HG03354 (cell line): ENCODE measurements around the gene NCAPD2.
"Not testable (repeated sequence)": the region's sequence is repeated elsewhere in the genome, so short reads cannot be mapped to it uniquely, and the experiment has no call there.

Experiments used
- ATAC-seq: cut with Tn5 transposase; IDR thresholded peaks from one replicate; pipeline ENCODE4 v1.9.1; 2021; ENCODE audit warnings: mild to moderate bottlenecking; ENCODE audit not compliant: unreplicated experiment, poor library complexity, severe bottlenecking

Gene NCAPD2

DNA sequence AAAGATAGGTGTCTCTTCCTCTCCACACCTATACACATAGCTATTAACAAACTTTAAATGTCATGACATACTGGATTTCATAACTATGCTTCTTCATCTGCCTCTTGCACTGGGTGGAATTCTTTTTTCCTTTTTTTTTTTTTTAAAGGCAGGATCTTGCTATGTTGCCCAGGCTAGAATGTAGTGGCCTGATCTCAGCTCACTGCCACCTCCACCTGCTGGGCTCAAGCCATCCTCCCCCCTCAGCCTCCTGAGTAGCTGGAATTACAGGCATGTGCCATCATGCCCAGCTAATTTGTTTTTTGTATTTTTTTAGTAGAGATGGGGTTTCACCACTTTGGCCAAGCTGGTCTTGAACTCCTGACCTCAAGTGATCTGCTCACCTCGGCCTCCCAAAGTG is 5.7 kb upstream of the NCAPD2 start:
- ATAC-seq = no peak

DNA sequence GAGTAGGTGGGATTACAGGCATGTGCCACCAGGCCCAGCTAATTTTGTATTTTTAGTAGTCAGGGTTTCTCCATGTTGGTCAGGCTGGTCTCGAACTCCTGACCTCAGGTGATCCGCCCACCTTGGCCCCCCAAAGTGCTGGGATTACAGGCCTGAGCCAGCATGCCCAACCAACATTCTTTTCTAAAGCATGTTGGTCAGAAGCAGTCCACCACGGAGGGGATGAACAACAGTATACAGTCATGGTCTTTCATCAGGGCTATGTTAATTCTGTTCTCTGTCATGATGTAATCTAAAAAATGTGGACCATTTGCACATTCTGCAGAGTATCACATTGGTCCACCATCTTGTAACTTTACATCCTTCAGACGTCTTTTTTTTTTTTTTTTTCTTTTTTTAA is 4.5 kb upstream of the NCAPD2 start:
- ATAC-seq = no peak

DNA sequence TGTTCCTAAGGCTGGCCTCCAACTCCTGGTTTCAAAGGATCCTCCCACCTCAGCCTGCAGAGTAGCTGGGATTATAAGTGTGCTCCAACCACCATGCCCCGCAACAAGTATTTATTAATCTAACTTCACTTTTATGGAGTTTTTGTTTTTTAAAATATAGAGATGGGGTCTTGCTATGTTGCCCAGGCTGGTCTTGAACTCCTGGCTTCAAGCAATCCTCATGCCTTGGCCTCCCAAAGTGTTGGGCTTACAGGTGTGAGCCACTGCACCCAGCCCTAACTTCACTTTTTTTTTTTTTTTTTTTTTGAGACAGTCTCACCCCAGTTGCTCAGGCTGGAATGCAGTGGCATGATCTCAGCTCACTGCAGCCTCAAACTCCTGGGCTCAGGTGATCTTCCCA is 3.2 kb upstream of the NCAPD2 start:
- not testable (repeated sequence) for ATAC-seq

GRCh38 chr12:6492838-6493496 is 935 bp upstream of the NCAPD2 start, which contains the start of gene MRPL51:
Gene MRPL51 (minus strand): TSS chr12:6493262. CDS start chr12:6493136, 126 bp downstream.
- ATAC-seq = peak; percentile 72

- ATAC-seq = peak; percentile 19
Observed at GRCh38 chr12:6494258-6494743, 399 bp downstream of the NCAPD2 start.

DNA sequence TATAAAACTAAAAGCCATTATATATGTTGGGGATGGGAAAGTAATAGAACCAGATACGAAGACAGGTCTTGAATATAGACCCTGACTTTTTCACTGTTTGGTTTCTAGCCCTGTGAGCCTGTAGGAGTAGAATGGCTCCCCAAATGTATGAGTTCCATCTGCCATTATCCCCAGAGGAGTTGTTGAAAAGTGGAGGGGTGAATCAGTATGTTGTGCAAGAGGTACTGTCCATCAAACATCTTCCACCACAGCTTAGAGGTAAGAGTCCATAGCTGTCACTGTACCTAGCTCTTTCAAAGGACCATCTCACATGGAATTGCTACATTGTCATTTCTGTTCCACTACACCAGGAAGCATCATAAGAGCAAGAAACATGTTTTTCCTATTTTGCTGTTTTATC is 1.1 kb downstream of the NCAPD2 start:
- no peak for ATAC-seq

- ATAC-seq = not testable (repeated sequence)
Observed at GRCh38 chr12:6497291-6497690, 3.4 kb downstream of the NCAPD2 start.

- ATAC-seq = no peak
Observed at GRCh38 chr12:6500466-6500865, 6.6 kb downstream of the NCAPD2 start.

GRCh38 chr12:6507102-6507998 is 13.4 kb downstream of the NCAPD2 start:
- no peak for ATAC-seq

DNA sequence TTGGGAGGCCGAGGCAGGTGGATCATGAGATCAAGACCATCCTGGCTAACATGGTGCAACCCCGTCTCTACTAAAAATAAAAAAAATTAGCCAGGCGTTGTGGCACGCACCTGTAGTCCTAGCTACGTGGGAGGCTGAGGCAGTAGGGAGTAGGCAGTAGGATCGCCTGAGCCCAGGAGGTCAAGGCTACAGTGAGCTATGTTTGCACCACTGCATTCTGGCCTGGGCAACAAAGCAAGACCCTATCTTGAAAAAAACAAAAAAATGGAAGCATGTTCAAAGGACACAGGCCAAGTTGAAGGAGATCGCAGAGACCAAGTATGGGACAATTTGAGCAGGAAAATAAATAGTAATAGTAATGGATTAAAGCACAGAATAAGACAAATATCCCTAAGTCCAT is 14.2 kb downstream of the NCAPD2 start:
- ATAC-seq = no peak

GRCh38 chr12:6520186-6520585 is 26.3 kb downstream of the NCAPD2 start:
- ATAC-seq = no peak

DNA sequence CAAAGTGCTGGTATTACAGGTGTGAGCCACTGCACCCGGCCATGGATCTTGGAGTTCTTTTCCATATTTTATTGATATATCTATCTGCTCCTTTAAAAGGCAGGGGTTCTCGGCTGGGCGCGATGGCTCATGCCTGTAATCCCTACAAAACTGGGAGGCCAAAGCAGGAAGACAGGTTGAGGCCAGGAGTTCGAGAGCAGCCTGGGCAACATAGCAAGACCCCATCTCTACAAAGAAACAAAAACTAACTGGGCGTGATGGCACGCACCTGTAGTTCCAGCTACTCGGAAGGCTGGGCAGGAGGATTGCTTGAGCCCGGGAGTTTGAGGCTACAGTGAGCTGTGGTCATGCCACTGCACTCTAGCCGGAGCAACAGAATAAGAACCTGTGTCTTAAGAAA is 28.3 kb downstream of the NCAPD2 start:
- ATAC-seq = no peak

DNA sequence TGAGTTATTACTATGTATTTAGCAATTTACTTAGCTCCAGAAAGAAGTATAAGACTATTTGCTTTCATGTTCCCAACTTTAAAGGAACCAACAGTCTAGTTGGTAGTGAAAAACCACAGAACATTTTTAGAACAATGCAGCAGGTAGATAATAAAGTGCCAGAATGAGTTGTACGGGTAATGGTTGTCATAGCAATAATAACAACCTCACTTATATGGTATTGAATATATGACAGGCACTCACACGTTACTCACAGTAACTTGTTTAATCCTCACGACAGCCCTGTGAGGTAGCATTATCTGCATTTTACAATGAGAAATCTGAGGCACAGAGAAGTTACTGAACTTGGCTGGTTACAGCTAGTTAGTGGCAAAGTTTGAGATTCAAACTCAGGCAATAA is 29.8 kb downstream of the NCAPD2 start:
- no peak for ATAC-seq

DNA sequence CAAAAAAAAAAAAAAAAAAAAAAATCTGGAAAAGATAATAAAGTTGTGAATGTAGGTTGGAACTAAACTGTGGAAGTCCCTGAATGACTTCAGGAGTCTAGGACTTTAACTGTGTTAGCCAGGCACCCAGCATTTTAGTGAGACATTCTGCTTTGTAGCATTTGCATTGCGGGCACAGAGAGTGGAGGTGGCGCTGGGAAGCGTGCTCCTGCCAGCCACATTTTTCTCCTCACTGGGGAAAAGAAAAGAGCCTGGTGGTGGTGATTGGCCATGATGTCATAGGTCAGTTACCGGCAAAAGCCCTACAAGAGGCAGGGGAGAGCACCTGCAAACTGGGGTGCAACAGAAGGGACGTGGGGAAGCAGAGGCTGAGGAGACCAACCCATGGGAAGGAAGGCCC is 30.7 kb downstream of the NCAPD2 start:
- ATAC-seq = no peak

DNA sequence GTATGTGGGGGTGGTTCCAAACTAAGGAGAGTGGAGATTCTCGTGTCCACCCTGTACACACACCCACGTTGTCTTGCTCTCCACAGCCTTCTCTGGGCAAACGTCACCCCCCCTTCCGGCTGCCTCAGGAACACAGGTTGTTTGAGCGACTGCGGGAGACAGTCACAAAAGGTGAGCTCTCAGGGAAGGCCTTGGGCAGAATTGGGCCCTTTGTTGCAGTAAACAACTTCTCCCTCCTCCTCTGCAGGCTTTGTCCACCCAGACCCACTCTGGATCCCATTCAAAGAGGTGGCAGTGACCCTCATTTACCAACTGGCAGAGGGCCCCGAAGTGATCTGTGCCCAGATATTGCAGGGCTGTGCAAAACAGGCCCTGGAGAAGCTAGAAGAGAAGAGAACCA is 32.3 kb downstream of the NCAPD2 start:
- ATAC-seq = no peak

GRCh38 chr12:6526766-6527525 is 33.0 kb downstream of the NCAPD2 start:
- ATAC-seq = no peak

GRCh38 chr12:6527711-6528110 is 33.8 kb downstream of the NCAPD2 start:
- no peak for ATAC-seq

DNA sequence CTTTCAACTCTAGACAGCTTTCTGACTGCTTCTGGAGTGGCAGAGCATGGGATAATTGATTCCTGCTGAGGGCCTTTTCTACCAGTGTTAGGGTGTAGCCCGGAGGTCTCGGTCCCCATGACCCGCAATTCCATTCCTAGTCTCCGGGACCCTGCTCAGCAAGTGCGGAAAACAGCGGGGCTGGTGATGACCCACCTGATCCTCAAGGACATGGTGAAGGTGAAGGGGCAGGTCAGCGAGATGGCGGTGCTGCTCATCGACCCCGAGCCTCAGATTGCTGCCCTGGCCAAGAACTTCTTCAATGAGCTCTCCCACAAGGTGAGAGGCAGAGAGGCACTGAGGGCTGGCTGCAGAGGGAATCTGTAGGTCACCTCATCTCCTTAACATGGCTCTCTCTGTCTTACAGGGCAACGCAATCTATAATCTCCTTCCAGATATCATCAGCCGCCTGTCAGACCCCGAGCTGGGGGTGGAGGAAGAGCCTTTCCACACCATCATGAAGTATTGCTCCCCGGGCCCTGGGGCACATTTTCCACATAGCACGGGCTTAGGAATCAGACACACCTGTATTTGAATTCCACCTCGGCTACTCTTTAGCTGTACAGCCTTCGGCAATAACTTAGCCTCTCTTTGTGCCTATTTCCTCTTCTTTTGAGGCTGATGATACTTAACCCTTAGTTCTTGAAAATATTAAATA is 34.8 kb downstream of the NCAPD2 start:
- no peak for ATAC-seq

DNA sequence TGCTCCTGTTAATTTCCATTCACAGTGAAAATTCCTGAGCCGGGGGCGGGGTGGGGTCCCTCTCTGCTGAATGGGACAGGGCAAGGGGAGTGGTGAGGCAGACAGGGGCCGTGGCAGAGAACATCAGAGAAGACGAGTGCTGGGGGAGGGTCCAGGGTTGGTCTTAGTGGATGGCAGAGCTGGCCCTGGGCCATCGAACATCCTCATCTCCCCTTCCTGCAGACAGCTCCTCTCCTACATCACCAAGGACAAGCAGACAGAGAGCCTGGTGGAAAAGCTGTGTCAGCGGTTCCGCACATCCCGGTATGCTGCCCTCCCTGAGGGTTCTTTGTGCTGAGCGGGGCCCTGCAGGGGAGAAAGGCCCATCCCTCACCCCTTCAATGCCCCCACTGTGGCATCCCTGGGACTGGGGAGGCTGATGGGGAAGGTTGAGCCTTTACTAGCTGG is 35.4 kb downstream of the NCAPD2 start:
- ATAC-seq = no peak
